Kidney (tissue), 14 donors: ENCODE data around the gene UBE3C. TPM values are rescaled to one million over a fixed set of nuclear protein-coding genes. Genes with fewer than 3 reads are reported as not detected.

Source experiments
- DNase-seq, 5 donors: peaks; one replicate each; pipeline ENCODE4 v3.0.0-alpha.2; 2013 to 2020
- FAIRE-seq: peaks from 2 replicates; lab custom pipeline; 2012; peaks lifted over from hg19 to GRCh38; lab: Jason Lieb, UNC
- H3K27ac ChIP-seq, 2 donors: one replicate each; pipeline ENCODE4 v1.7.0; 2013; ENCODE audit warnings: low read depth in 2 of 2, low read length in 2 of 2, inconsistent platforms in 1 of 2
- H3K27me3 ChIP-seq: one replicate; pipeline ENCODE4 v1.7.1; 2013; ENCODE audit warnings: low read length, inconsistent platforms; ENCODE audit not compliant: control insufficient read depth, insufficient read depth
- H3K36me3 ChIP-seq, 3 donors: one replicate each; pipeline versions ENCODE4 v1.7.0 to v1.7.1; 2013; ENCODE audit warnings: low read length in 3 of 3, control low read depth in 1 of 3, inconsistent platforms in 1 of 3; ENCODE audit not compliant: insufficient read depth in 3 of 3, control insufficient read depth in 2 of 3
- H3K4me1 ChIP-seq, 3 donors: one replicate each; pipeline versions ENCODE4 v1.7.0 to v1.7.1; 2013; ENCODE audit warnings: low read length in 3 of 3, inconsistent platforms in 1 of 3, low read depth in 1 of 3; ENCODE audit not compliant: control insufficient read depth in 2 of 3, insufficient read depth in 2 of 3
- H3K4me3 ChIP-seq, 3 donors: one replicate each; pipeline versions ENCODE4 v1.7.0 to v1.8.1; 2013; ENCODE audit warnings: low read length in 3 of 3, control low read depth in 1 of 3, inconsistent platforms in 1 of 3
- H3K9ac ChIP-seq, 3 donors: one replicate each; pipeline versions ENCODE4 v1.7.0 to v1.7.1; 2013; ENCODE audit warnings: low read length in 3 of 3, control low read depth in 1 of 3, inconsistent platforms in 1 of 3
- H3K9me3 ChIP-seq, 3 donors: one replicate each; pipeline versions ENCODE4 v1.7.0 to v1.7.1; 2013; ENCODE audit warnings: low read length in 3 of 3, control low read depth in 1 of 3, inconsistent platforms in 1 of 3; ENCODE audit not compliant: control insufficient read depth in 2 of 3, insufficient read depth in 1 of 3
- CTCF ChIP-seq: IDR thresholded peaks from 3 replicates; pipeline ENCODE4 v1.5.1; 2012; ENCODE audit warnings: mild to moderate bottlenecking, moderate library complexity, borderline replicate concordance; ENCODE audit not compliant: insufficient read depth; ENCODE audit errors: extremely low read depth
- intact Hi-C: fragments of 100-400 bp; cut with DNase I; formaldehyde crosslinking; loops from one replicate; pipeline ENCODE4 v1.11.1; 2022
- polyA plus RNA-seq: library from polyadenylated mRNA; stranded (reverse); fragments of 350-450 nt; fragmentation: Illumina TruSeq; extraction: RNeasy Lipid Tissue Mini Kit (QIAGEN cat#74804); gene quantifications from one replicate; pipeline ENCODE4 v1.2.3, GENCODE V29; 2014; ENCODE audit warnings: low read depth, low replicate concordance; ENCODE audit not compliant: insufficient read depth
- total RNA-seq: library from RNA; stranded (reverse); fragmentation: NEBNext Ultra II Directional; extraction: Animal tissue kit (Norgen Biotek cat#: 25700); gene quantifications from one replicate; pipeline ENCODE4 v1.2.1, GENCODE V29; 2021
- donor health status: control.
- donor health status: control.
- donor health status: control.
- donor health status: control.
- donor health status: control.
- donor health status: DM: yes; HTN: yes; CAD: no.
- donor health status: Normal renal cell carcinoma (clear cell type).

Gene UBE3C
- total and polyA plus RNA-seq, 2 donors from 2014 or later = 20.9 to 58.5 TPM

- no peak for TF ChIP-seq CTCF
- FAIRE-seq = no peak
- Histone ChIP-seq H3K9me3 (no peaks in the 10 kb centered on the region), H3K27ac (no peak overlapping the region), H3K9ac (no peak overlapping the region), H3K4me1 (peaks cover 0 to 3% (median 0%) of the 10 kb centered on the region in 3 donors), H3K36me3 (no peaks in the 10 kb centered on the region), H3K4me3 (no peak overlapping the region), H3K27me3 (no peaks in the 10 kb centered on the region)
- DNase-seq = no peak
- intact Hi-C loops = no loop called here
Observed at GRCh38 chr7:157297185-157297584, 158.5 kb downstream of the UBE3C start.

GRCh38 chr7:157299317-157299612 lies 160.5 kb downstream of the UBE3C start:
- H3K4me3 ChIP-seq = no peak overlapping the region
- intact Hi-C loops = no loop called here
- FAIRE-seq (no peak), DNase-seq (no peak)
- no peaks in the 10 kb centered on the region for H3K27me3 ChIP-seq
- peaks cover 0 to 3% (median 0%) of the 10 kb centered on the region in 3 donors for H3K4me1 ChIP-seq
- H3K9me3 ChIP-seq = no peaks in the 10 kb centered on the region
- no peaks in the 10 kb centered on the region for H3K36me3 ChIP-seq
- no peak overlapping the region for H3K27ac ChIP-seq
- no peak overlapping the region for H3K9ac ChIP-seq
- no peak for TF ChIP-seq CTCF

- peak in 2 of 5 donors; percentile 26 to 29 for DNase-seq
- no peak for FAIRE-seq
- no peak overlapping the region for H3K4me3 ChIP-seq
Observed at GRCh38 chr7:157299613-157300368, 161.1 kb downstream of the UBE3C start.

More at GRCh38 chr7:157299613-157300368, 161.1 kb downstream of the UBE3C start:
- Histone ChIP-seq H3K27me3 (no peaks in the 10 kb centered on the region), H3K27ac (no peak overlapping the region), H3K9ac (no peak overlapping the region), H3K4me1 (peaks cover 0 to 3% (median 0%) of the 10 kb centered on the region in 3 donors), H3K9me3 (no peaks in the 10 kb centered on the region), H3K36me3 (no peaks in the 10 kb centered on the region)
- intact Hi-C loops = no loop called here
- no peak for TF ChIP-seq CTCF
